H1 (cell line): ENCODE results near the gene WBP4. TPM values are rescaled to one million over a fixed set of nuclear protein-coding genes. Genes with fewer than 3 reads are reported as not detected.

ENCODE experiments used
- ASH2L ChIP-seq: fragments of 200-600, 300-600 bp; sonication (generic); IDR thresholded peaks from one replicate; pipeline ENCODE4 v1.7.1; 2017; ENCODE audit warnings: low read length
- BACH1 ChIP-seq: IDR thresholded peaks from 2 replicates; pipeline ENCODE4 v1.6.1; 2012; ENCODE audit warnings: low read length, improper control_type of control experiment
- BCL11A ChIP-seq, 2 experiments: IDR thresholded peaks; one replicate each; pipeline ENCODE4 v1.6.1; 2011; ENCODE audit warnings: low read depth in 2 of 2, low read length in 2 of 2, mild to moderate bottlenecking in 2 of 2
- CREB1 ChIP-seq: IDR thresholded peaks from 2 replicates; pipeline ENCODE4 v1.6.1; 2012; ENCODE audit warnings: inconsistent platforms
- EP300 ChIP-seq, 2 experiments: IDR thresholded peaks; 1 replicate in 1 of 2; 2 replicates in 1 of 2; pipeline ENCODE4 v1.6.1; 2011 to 2012; ENCODE audit warnings: low read depth in 2 of 2, low read length in 2 of 2, mild to moderate bottlenecking in 2 of 2, borderline replicate concordance in 1 of 2, inconsistent platforms in 1 of 2, moderate library complexity in 1 of 2
- FOSL1 ChIP-seq: IDR thresholded peaks from 2 replicates; pipeline ENCODE4 v1.6.1; 2011; ENCODE audit warnings: mild to moderate bottlenecking, low read depth, low read length, moderate library complexity; ENCODE audit not compliant: insufficient read depth
- HDAC2 ChIP-seq, 2 experiments: fragments of 300-600 bp in 1 of 2; sonication (generic) in 1 of 2; IDR thresholded peaks; 2 replicates each; pipeline ENCODE4 v1.6.1; 2011 to 2012; ENCODE audit warnings: low read depth in 2 of 2, low read length in 2 of 2, mild to moderate bottlenecking in 2 of 2, moderate library complexity in 2 of 2, borderline replicate concordance in 1 of 2, inconsistent platforms in 1 of 2
- JUND ChIP-seq: IDR thresholded peaks from 2 replicates; pipeline ENCODE4 v1.6.1; 2011; ENCODE audit warnings: mild to moderate bottlenecking, improper control_type of control experiment, low read length
- KDM4A ChIP-seq: IDR thresholded peaks from one replicate; pipeline ENCODE4 v1.7.1; 2012; ENCODE audit warnings: low read depth, mild to moderate bottlenecking, moderate library complexity, low read length, inconsistent platforms; ENCODE audit not compliant: severe bottlenecking
- NANOG ChIP-seq: IDR thresholded peaks from 2 replicates; pipeline ENCODE4 v1.6.1; 2011; ENCODE audit warnings: low read length, low read depth, mild to moderate bottlenecking, inconsistent platforms; ENCODE audit not compliant: insufficient read depth, poor library complexity, severe bottlenecking
- POLR2A ChIP-seq, 2 experiments: IDR thresholded peaks; 1 replicate in 1 of 2; 2 replicates in 1 of 2; pipeline ENCODE4 v1.6.1; 2011; ENCODE audit warnings: low read depth in 2 of 2, low read length in 2 of 2, mild to moderate bottlenecking in 2 of 2; ENCODE audit errors: control extremely low read depth in 1 of 2
- RBBP5 ChIP-seq: IDR thresholded peaks from 2 replicates; pipeline ENCODE4 v1.7.1; 2012; ENCODE audit warnings: low read depth, mild to moderate bottlenecking, inconsistent platforms, low read length, moderate library complexity, borderline replicate concordance
- RFX5 ChIP-seq: IDR thresholded peaks from 2 replicates; pipeline ENCODE4 v1.6.1; 2011; ENCODE audit warnings: low read depth, low read length, improper control_type of control experiment, borderline replicate concordance
- SIN3A ChIP-seq, 2 experiments: IDR thresholded peaks in 1 of 2; conservative IDR thresholded peaks in 1 of 2; 2 replicates each; pipeline ENCODE4 v1.6.1; 2011 to 2012; ENCODE audit warnings: low read length in 2 of 2, improper control_type of control experiment in 1 of 2, low read depth in 1 of 2, mild to moderate bottlenecking in 1 of 2
- SIX5 ChIP-seq: IDR thresholded peaks from 2 replicates; pipeline ENCODE4 v1.6.1; 2011; ENCODE audit warnings: mild to moderate bottlenecking, low read depth, low read length
- TAF1 ChIP-seq: IDR thresholded peaks from 2 replicates; pipeline ENCODE4 v1.6.1; 2011; ENCODE audit warnings: mild to moderate bottlenecking, low read depth, low read length
- polyA plus RNA-seq, 7 experiments: library from polyadenylated mRNA; depleted of rRNA in 3 of 7; stranded (reverse) in 5 of 7; unstranded in 2 of 7; fragments of >200 nt in 5 of 7; fragments of 200-250 nt in 2 of 7; gene quantifications; 1 replicate in 5 of 7; 2 replicates in 1 of 7; 4 replicates in 1 of 7; pipeline versions ENCODE4 v1.2.1 to v1.2.3, GENCODE V29; 2011 to 2013; ENCODE audit warnings: missing spikeins in 2 of 7, mixed read lengths in 2 of 7
- total RNA-seq: library from RNA; stranded (reverse); fragmentation: NEBNext Ultra II Directional; extraction: Animal tissue kit (Norgen Biotek cat#: 25700); gene quantifications from 2 replicates; pipeline ENCODE4 v1.2.1, GENCODE V29; 2021
- TF ChIP-seq, protein P1 (sequence below): IDR thresholded peaks from 2 replicates; pipeline ENCODE4 v1.6.1; 2012; ENCODE audit warnings: inconsistent platforms
- TF ChIP-seq, protein P2 (sequence below), 3 experiments: IDR thresholded peaks; 1 replicate in 2 of 3; 2 replicates in 1 of 3; pipeline versions ENCODE4 v1.5.1 to v1.6.1; 2011; ENCODE audit warnings: low read length in 3 of 3, mild to moderate bottlenecking in 3 of 3, inconsistent platforms in 2 of 3, low read depth in 1 of 3, moderate library complexity in 1 of 3; ENCODE audit not compliant: insufficient read depth in 1 of 3; ENCODE audit errors: control extremely low read depth in 1 of 3

The WBP4 gene
- total and polyA plus RNA-seq, 2 of the 8 experiments (the other 6 are each of a cell fraction or from before 2014, with no cell fraction given) = 3.0 to 10.0 TPM

GRCh38 chr13:41060082-41060723 is 1.1 kb upstream of the WBP4 start (continued):
- TF ChIP-seq, protein P1, sequence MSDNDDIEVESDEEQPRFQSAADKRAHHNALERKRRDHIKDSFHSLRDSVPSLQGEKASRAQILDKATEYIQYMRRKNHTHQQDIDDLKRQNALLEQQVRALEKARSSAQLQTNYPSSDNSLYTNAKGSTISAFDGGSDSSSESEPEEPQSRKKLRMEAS = peak; percentile 67
- TF ChIP-seq ASH2L = peak; percentile 98
- TF ChIP-seq SIN3A (conservative IDR thresholded peaks at IDR 0.05 in 1 of 2, IDR thresholded peaks at IDR 0.05 in 1 of 2; ENCODE audit: low read depth in 1 of 2, low read length in 2 of 2) = peak in 1 of 2 experiments; percentile 15; a peak in 1 of 4 replicates
- peak; percentile 65 for TF ChIP-seq KDM4A
- TF ChIP-seq BCL11A (IDR thresholded peaks at IDR 0.05; ENCODE audit: low read depth in 2 of 2, low read length in 2 of 2) = no peak
- TF ChIP-seq HDAC2 (IDR thresholded peaks at IDR 0.05; ENCODE audit: borderline replicate concordance in 1 of 2, low read depth in 2 of 2, low read length in 2 of 2) = peak in 1 of 2 experiments; percentile 78; a peak in 1 of 4 replicates
- peak in 1 of 2 experiments; percentile 72; a peak in 2 of 3 replicates for TF ChIP-seq POLR2A (IDR thresholded peaks at IDR 0.05; ENCODE audit: control extremely low read depth in 1 of 2, low read depth in 2 of 2, low read length in 2 of 2)
- no peak for TF ChIP-seq NANOG
- no peak for TF ChIP-seq CREB1
- TF ChIP-seq EP300 (IDR thresholded peaks at IDR 0.05; ENCODE audit: borderline replicate concordance in 1 of 2, low read depth in 2 of 2, low read length in 2 of 2) = peak in 1 of 2 experiments; percentile 2; a peak in 1 of 3 replicates
- TF ChIP-seq, protein P2, sequence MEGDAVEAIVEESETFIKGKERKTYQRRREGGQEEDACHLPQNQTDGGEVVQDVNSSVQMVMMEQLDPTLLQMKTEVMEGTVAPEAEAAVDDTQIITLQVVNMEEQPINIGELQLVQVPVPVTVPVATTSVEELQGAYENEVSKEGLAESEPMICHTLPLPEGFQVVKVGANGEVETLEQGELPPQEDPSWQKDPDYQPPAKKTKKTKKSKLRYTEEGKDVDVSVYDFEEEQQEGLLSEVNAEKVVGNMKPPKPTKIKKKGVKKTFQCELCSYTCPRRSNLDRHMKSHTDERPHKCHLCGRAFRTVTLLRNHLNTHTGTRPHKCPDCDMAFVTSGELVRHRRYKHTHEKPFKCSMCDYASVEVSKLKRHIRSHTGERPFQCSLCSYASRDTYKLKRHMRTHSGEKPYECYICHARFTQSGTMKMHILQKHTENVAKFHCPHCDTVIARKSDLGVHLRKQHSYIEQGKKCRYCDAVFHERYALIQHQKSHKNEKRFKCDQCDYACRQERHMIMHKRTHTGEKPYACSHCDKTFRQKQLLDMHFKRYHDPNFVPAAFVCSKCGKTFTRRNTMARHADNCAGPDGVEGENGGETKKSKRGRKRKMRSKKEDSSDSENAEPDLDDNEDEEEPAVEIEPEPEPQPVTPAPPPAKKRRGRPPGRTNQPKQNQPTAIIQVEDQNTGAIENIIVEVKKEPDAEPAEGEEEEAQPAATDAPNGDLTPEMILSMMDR (IDR thresholded peaks at IDR 0.05; ENCODE audit: control extremely low read depth in 1 of 3, insufficient read depth in 1 of 3, low read depth in 1 of 3, low read length in 3 of 3) = peak; percentile 16 to 36 (median 33); a peak in 3 of 4 replicates
- TF ChIP-seq FOSL1 = no peak
- peak; percentile 49 for TF ChIP-seq BACH1
- no peak for TF ChIP-seq RFX5
- no peak for TF ChIP-seq SIX5
- peak; percentile 30; the same call in 1 of the 2 replicates for TF ChIP-seq RBBP5
- TF ChIP-seq TAF1 = peak; percentile 64
- 0 out of 2 replicates have a peak, but pooled peaks have one; percentile 13 for TF ChIP-seq JUND
